A549 (cell line): ENCODE data around the gene TOR1B. TPM values are rescaled to one million over a fixed set of nuclear protein-coding genes. Genes with fewer than 3 reads are reported as not detected.
A peak's percentile ranks its signal among the peaks of the same experiment; 100 is the strongest.
"Not testable (repeated sequence)": the region's sequence is repeated elsewhere in the genome, so short reads cannot be mapped to it uniquely, and the experiment has no call there.

ENCODE experiments used
- ATAC-seq, 2 experiments: fragments of 200-7000 bp in 1 of 2; fragments of >200 bp in 1 of 2; cut with Nextera tagmentation in 1 of 2; cut with Tn5 transposase in 1 of 2; 3 replicates each; pipeline versions ENCODE4 v1.8.0 to v1.9.1; 2018 to 2020; ENCODE audit warnings: mild to moderate bottlenecking in 1 of 2, moderate library complexity in 1 of 2
- CTCF ChIA-PET: fragments of 300-600 bp; sonication (Branson Sonifier 250); formaldehyde crosslinking; extraction: SDS; loops from one replicate; lab custom pipeline; 2021; ENCODE audit warnings: antibody characterized with exemption, inconsistent platforms; lab: Yijun Ruan, JAX
- POLR2A ChIA-PET: fragments of 350-600 bp; formaldehyde crosslinking; extraction: SDS; loops from one replicate; lab custom pipeline; 2021; ENCODE audit warnings: antibody characterized with exemption, inconsistent platforms; lab: Yijun Ruan, JAX
- DNase-seq, 2 experiments: peaks; one replicate each; pipeline versions ENCODE4 v3.0.0 to v3.0.0-alpha.2; 2011 to 2016; ENCODE audit warnings: low read depth in 1 of 2, low spot score in 1 of 2
- FAIRE-seq: peaks from 2 replicates; lab custom pipeline; 2011; peaks lifted over from hg19 to GRCh38; lab: Jason Lieb, UNC
- H3K27ac ChIP-seq, 2 experiments: fragments of >200 bp; sonication (Bioruptor Twin); formaldehyde crosslinking; 3 replicates each; pipeline ENCODE4 v1.5.1; 2016 to 2017
- H3K4me1 ChIP-seq: fragments of >200 bp; sonication (Bioruptor Twin); formaldehyde crosslinking; 3 replicates; pipeline ENCODE4 v1.6.1; 2016
- H3K4me2 ChIP-seq: fragments of >200 bp; sonication (Bioruptor Twin); formaldehyde crosslinking; 3 replicates; pipeline ENCODE4 v1.6.1; 2016
- H3K4me3 ChIP-seq: fragments of >200 bp; sonication (Bioruptor Twin); formaldehyde crosslinking; 3 replicates; pipeline ENCODE4 v1.5.1; 2016
- H3K9me3 ChIP-seq: fragments of >200 bp; sonication (Bioruptor Twin); formaldehyde crosslinking; 3 replicates; pipeline ENCODE4 v1.6.1; 2016
- CBX8 ChIP-seq: fragments of 200-600 bp; sonication (generic); IDR thresholded peaks from 2 replicates; pipeline ENCODE4 v1.6.1; 2016
- CEBPB ChIP-seq, 2 experiments: fragments of >200 bp in 1 of 2; sonication (Bioruptor Twin) in 1 of 2; formaldehyde crosslinking in 1 of 2; IDR thresholded peaks; 2 replicates each; pipeline ENCODE4 v1.6.1; 2012 to 2016
- CHD2 ChIP-seq: fragments of 150-350 bp; IDR thresholded peaks from 2 replicates; pipeline ENCODE4 v1.6.1; 2014; ENCODE audit warnings: low read length; ENCODE audit not compliant: partially characterized antibody
- EHF ChIP-seq: fragments of 250-450 bp; sonication (Bioruptor Pico); IDR thresholded peaks from 2 replicates; pipeline ENCODE4 v1.5.0; 2020; ENCODE audit warnings: mild to moderate bottlenecking
- EHMT2 ChIP-seq: fragments of 200-600 bp; sonication (generic); IDR thresholded peaks from 2 replicates; pipeline ENCODE4 v1.6.1; 2016; ENCODE audit warnings: antibody characterized with exemption, low read depth, mild to moderate bottlenecking, moderate library complexity
- FOSB ChIP-seq: fragments of 250-450 bp; sonication (Bioruptor Pico); IDR thresholded peaks from 2 replicates; pipeline ENCODE4 v1.5.0; 2020; ENCODE audit warnings: mild to moderate bottlenecking, moderate library complexity
- GATA3 ChIP-seq: IDR thresholded peaks from 2 replicates; pipeline ENCODE4 v1.6.1; 2012; ENCODE audit warnings: borderline replicate concordance
- HEYL ChIP-seq: fragments of 250-450 bp; sonication (Bioruptor Pico); IDR thresholded peaks from 2 replicates; pipeline ENCODE4 v1.8.0; 2021; ENCODE audit warnings: mild to moderate bottlenecking, moderate library complexity
- HOXA7 ChIP-seq: fragments of 250-450 bp; sonication (Bioruptor Pico); IDR thresholded peaks from 2 replicates; pipeline ENCODE4 v1.5.0; 2020; ENCODE audit warnings: mild to moderate bottlenecking, moderate library complexity
- HOXB13 ChIP-seq: fragments of 250-450 bp; sonication (Bioruptor Pico); IDR thresholded peaks from 2 replicates; pipeline ENCODE4 v1.5.0; 2020; ENCODE audit warnings: low read depth, mild to moderate bottlenecking, moderate library complexity
- HOXB5 ChIP-seq: fragments of 250-450 bp; sonication (Bioruptor Pico); IDR thresholded peaks from 2 replicates; pipeline ENCODE4 v1.5.0; 2020; ENCODE audit warnings: mild to moderate bottlenecking, moderate library complexity
- KDM5A ChIP-seq: fragments of 200-600 bp; sonication (generic); IDR thresholded peaks from 2 replicates; pipeline ENCODE4 v1.6.1; 2016; ENCODE audit warnings: antibody characterized with exemption, mild to moderate bottlenecking
- TFCP2L1 ChIP-seq: fragments of 250-450 bp; sonication (Bioruptor Pico); IDR thresholded peaks from 2 replicates; pipeline ENCODE4 v1.5.0; 2021; ENCODE audit warnings: mild to moderate bottlenecking
- ZSCAN20 ChIP-seq: fragments of 250-450 bp; sonication (Bioruptor Pico); IDR thresholded peaks from 2 replicates; pipeline ENCODE4 v1.8.0; 2022; ENCODE audit warnings: mild to moderate bottlenecking, moderate library complexity
- WGBS: methylation state at CpG from one replicate; pipeline ENCODE4 v1.1.6; 2017; ENCODE audit errors: missing lambda C conversion rate; 5-methylcytosine and 5-hydroxymethylcytosine counted together
- polyA plus RNA-seq, 4 experiments: library from polyadenylated mRNA; depleted of rRNA in 3 of 4; stranded (reverse); fragments of >200 nt; fragmentation: RNase III in 1 of 4; extraction: RNeasy Plus Mini Kit Qiagen cat#74134 plus additional on column Dnase treatment in 1 of 4; gene quantifications; 2 replicates in 3 of 4; 3 replicates in 1 of 4; pipeline ENCODE4 v1.2.3, GENCODE V29; 2011 to 2017
- TF ChIP-seq, protein P1 (sequence below): fragments of 200-600 bp; sonication (generic); IDR thresholded peaks from 2 replicates; pipeline ENCODE4 v1.6.1; 2016; ENCODE audit warnings: antibody characterized with exemption, mild to moderate bottlenecking, moderate library complexity
- TF ChIP-seq, protein P2 (sequence below): fragments of 250-450 bp; sonication (Bioruptor Pico); IDR thresholded peaks from 2 replicates; pipeline ENCODE4 v1.5.0; 2020; ENCODE audit warnings: low read depth, mild to moderate bottlenecking, moderate library complexity
- TF ChIP-seq, protein P3 (sequence below): fragments of 450-650 bp; IDR thresholded peaks from 2 replicates; pipeline ENCODE4 v1.6.1; 2014; ENCODE audit warnings: antibody characterized with exemption
- TF ChIP-seq, protein P4 (sequence below): IDR thresholded peaks from 2 replicates; pipeline ENCODE4 v1.6.1; 2012; ENCODE audit warnings: low read depth, borderline replicate concordance
- TF ChIP-seq, protein P5 (sequence below): fragments of >200 bp; sonication (Bioruptor Twin); formaldehyde crosslinking; IDR thresholded peaks from 3 replicates; pipeline ENCODE4 v1.5.1; 2016

The TOR1B gene
- polyA plus RNA-seq, 2 of the 4 experiments (the other 2 are of a cell fraction) = 24.9 to 32.4 TPM

DNA sequence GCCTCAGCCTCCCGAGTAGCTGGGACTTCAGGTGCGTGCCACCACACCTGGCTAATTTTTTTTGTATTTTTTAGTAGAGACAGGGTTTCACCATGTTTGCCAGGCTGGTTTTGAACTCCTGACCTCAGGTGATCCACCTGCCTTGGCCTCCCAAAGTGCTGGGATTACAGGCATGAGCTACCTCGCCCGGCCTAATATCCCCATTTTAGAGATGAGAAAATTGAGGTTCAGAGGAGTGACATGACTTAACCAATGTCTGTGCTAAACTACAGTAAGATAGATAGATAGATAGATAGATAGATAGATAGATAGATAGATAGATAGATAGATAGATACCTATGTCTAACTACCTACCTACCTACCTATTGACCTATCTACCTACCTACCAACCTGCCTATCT is 26.9 kb upstream of the TOR1B start:
- H3K4me3 ChIP-seq, FAIRE-seq, H3K9me3 ChIP-seq, ATAC-seq, DNase-seq: not testable (repeated sequence)
- H3K27ac ChIP-seq = peak overlapping the region; percentile 88 to 89
- CTCF ChIA-PET = interaction anchor here (1.2 to 26.1 kb wide), 10 partner anchors 8 to 637 kb away, joined by 3 to 1179 read pairs (median 6); partner anchors contain the start of gene PTGES
- POLR2A ChIA-PET = interaction anchor here (1.1 to 3.5 kb wide), 4 partner anchors 14 to 39 kb away, joined by 5 to 26 read pairs (median 14); partner anchors contain the start of gene PTGES
- H3K4me1 ChIP-seq = peaks cover 61% of the 10 kb centered on the region
- H3K4me2 ChIP-seq = peak overlapping the region; percentile 73; the same call in 1 of the 3 replicates
- WGBS = 99% methylated on average over 4 of the region's 4 CpGs
- TF ChIP-seq HOXA7 = 0 out of 2 replicates have a peak, but pooled peaks have one; percentile 32

DNA sequence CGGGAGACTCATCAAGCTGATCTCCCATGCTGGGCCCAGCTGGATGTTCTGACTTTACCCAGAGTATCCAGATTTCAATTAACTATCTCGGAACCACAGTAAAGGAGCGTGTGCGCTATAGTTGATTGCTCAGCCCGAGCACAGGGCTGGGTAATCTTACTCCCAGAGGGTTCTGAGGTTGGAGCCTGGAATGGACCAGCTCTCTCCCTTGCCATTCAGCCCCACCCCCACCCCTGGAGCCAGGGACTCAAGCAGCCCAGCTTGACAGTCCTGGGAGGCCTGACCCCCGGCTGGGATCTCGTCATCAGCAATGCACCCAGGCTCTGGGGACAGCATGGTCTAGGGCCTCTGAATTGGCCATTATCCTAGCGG is 26.4 kb upstream of the TOR1B start:
- Histone ChIP-seq H3K9me3 (no peaks in the 10 kb centered on the region), H3K4me1 (peaks cover 61% of the 10 kb centered on the region), H3K4me2 (peak overlapping the region; percentile 73), H3K4me3 (0 out of 3 replicates have a peak overlapping the region, but pooled peaks have one; percentile 11), H3K27ac (peak overlapping the region; percentile 88 to 89)
- CTCF ChIA-PET = interaction anchor here (0.9 to 26.1 kb wide), 20 partner anchors 9 to 645 kb away, joined by 3 to 1179 read pairs (median 4); partner anchors contain the start of genes ASB6 and PTGES
- WGBS = 85% methylated on average over 6 of the region's 8 CpGs
- POLR2A ChIA-PET = interaction anchor here (0.6 to 3.5 kb wide), 13 partner anchors 9 to 39 kb away, joined by 3 to 27 read pairs (median 5); partner anchors contain the start of gene PTGES
- no peak for FAIRE-seq
- TF ChIP-seq TFCP2L1 (no peak), HOXB5 (CRISPR knock-in tag) (0 out of 2 replicates have a peak, but pooled peaks have one; percentile 23), HOXB13 (CRISPR knock-in tag) (0 out of 2 replicates have a peak, but pooled peaks have one; percentile 43), EHF (peak; percentile 39; the same call in 1 of the 2 replicates), HEYL (CRISPR knock-in tag) (no peak), GATA3 (no peak), KDM5A (no peak)
- TF ChIP-seq, protein P1, sequence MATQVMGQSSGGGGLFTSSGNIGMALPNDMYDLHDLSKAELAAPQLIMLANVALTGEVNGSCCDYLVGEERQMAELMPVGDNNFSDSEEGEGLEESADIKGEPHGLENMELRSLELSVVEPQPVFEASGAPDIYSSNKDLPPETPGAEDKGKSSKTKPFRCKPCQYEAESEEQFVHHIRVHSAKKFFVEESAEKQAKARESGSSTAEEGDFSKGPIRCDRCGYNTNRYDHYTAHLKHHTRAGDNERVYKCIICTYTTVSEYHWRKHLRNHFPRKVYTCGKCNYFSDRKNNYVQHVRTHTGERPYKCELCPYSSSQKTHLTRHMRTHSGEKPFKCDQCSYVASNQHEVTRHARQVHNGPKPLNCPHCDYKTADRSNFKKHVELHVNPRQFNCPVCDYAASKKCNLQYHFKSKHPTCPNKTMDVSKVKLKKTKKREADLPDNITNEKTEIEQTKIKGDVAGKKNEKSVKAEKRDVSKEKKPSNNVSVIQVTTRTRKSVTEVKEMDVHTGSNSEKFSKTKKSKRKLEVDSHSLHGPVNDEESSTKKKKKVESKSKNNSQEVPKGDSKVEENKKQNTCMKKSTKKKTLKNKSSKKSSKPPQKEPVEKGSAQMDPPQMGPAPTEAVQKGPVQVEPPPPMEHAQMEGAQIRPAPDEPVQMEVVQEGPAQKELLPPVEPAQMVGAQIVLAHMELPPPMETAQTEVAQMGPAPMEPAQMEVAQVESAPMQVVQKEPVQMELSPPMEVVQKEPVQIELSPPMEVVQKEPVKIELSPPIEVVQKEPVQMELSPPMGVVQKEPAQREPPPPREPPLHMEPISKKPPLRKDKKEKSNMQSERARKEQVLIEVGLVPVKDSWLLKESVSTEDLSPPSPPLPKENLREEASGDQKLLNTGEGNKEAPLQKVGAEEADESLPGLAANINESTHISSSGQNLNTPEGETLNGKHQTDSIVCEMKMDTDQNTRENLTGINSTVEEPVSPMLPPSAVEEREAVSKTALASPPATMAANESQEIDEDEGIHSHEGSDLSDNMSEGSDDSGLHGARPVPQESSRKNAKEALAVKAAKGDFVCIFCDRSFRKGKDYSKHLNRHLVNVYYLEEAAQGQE = no peak
- TF ChIP-seq, protein P2, sequence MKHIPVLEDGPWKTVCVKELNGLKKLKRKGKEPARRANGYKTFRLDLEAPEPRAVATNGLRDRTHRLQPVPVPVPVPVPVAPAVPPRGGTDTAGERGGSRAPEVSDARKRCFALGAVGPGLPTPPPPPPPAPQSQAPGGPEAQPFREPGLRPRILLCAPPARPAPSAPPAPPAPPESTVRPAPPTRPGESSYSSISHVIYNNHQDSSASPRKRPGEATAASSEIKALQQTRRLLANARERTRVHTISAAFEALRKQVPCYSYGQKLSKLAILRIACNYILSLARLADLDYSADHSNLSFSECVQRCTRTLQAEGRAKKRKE (CRISPR knock-in tag) = no peak
- TF ChIP-seq, all 56 proteins: peak for 3
- ATAC-seq = peak in 1 of 2 experiments; percentile 26; a peak in 4 of 6 replicates
- DNase-seq = no peak

DNA sequence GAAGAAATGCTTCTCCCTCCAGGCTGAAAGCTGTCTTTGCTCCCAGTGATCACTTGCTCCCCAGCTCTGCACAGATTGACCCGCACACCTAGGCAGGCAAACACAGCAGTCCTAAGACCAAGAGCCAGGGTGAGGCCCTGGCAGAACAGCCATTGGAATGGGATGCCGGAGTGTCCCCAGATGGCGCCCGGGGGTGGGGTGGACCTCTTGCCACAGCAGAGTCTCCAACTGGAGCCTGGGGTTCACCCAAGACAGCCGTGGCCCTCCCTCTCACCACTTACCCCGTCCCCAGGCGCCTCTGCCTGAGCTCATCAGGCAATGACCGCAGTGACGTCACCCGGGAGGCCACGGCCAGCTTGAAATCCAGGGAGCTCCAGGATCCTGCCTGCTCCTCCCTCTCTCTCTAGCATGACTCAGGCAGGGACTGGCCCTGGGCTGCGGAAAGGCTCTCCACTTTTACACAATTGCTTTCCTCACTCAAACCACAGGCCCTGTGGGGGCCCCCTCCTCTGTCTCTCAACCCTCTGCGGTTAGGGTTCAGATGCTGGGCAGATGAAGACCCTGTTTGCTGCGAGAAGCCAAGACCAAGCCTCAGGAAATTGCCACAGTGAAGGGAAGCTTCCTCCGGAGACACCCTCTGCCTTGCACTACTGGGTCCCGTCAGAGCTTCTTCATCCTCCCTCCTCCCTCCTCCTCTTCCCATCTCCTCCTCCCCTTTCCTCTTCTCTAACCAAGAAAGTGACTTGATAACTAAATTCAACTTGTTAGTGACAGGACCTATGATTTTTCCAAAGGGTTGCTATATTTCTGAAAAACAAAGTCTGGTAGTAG is 25.8 kb upstream of the TOR1B start:
- FAIRE-seq = no peak
- Histone ChIP-seq H3K4me3 (0 out of 3 replicates have a peak overlapping the region, but pooled peaks have one; percentile 11), H3K4me2 (peak overlapping the region; percentile 73), H3K4me1 (peaks cover 66% of the 10 kb centered on the region), H3K27ac (peak overlapping the region; percentile 88 to 89), H3K9me3 (no peaks in the 10 kb centered on the region)
- ChIA-PET POLR2A (interaction anchor here (0.5 to 3.5 kb wide), 15 partner anchors 10 to 311 kb away, joined by 3 to 27 read pairs (median 5); partner anchors contain the start of gene PTGES), CTCF (interaction anchor here (0.8 to 26.1 kb wide), 19 partner anchors 9 to 659 kb away, joined by 3 to 1179 read pairs (median 4); partner anchors contain the start of genes ASB6 and PTGES)
- peak; percentile 96 to 99 for DNase-seq
- WGBS = 4% methylated on average over 6 of the region's 16 CpGs
- ATAC-seq = peak; percentile 95 to 97
- TF ChIP-seq, protein P3, sequence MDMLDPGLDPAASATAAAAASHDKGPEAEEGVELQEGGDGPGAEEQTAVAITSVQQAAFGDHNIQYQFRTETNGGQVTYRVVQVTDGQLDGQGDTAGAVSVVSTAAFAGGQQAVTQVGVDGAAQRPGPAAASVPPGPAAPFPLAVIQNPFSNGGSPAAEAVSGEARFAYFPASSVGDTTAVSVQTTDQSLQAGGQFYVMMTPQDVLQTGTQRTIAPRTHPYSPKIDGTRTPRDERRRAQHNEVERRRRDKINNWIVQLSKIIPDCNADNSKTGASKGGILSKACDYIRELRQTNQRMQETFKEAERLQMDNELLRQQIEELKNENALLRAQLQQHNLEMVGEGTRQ = no peak
- TF ChIP-seq CHD2 (no peak), CBX8 (no peak), CEBPB (IDR thresholded peaks at IDR 0.05) (peak; percentile 24 to 59; a peak in 2 of 4 replicates), HEYL (CRISPR knock-in tag) (no peak), HOXB5 (CRISPR knock-in tag) (0 out of 2 replicates have a peak, but pooled peaks have one; percentile 5), ZSCAN20 (CRISPR knock-in tag) (no peak; the same call in 1 of the 2 replicates), FOSB (no peak), EHF (peak; percentile 61; the same call in 1 of the 2 replicates), EHMT2 (no peak)
- TF ChIP-seq, protein P4, sequence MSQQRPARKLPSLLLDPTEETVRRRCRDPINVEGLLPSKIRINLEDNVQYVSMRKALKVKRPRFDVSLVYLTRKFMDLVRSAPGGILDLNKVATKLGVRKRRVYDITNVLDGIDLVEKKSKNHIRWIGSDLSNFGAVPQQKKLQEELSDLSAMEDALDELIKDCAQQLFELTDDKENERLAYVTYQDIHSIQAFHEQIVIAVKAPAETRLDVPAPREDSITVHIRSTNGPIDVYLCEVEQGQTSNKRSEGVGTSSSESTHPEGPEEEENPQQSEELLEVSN = no peak
- TF ChIP-seq, protein P5, sequence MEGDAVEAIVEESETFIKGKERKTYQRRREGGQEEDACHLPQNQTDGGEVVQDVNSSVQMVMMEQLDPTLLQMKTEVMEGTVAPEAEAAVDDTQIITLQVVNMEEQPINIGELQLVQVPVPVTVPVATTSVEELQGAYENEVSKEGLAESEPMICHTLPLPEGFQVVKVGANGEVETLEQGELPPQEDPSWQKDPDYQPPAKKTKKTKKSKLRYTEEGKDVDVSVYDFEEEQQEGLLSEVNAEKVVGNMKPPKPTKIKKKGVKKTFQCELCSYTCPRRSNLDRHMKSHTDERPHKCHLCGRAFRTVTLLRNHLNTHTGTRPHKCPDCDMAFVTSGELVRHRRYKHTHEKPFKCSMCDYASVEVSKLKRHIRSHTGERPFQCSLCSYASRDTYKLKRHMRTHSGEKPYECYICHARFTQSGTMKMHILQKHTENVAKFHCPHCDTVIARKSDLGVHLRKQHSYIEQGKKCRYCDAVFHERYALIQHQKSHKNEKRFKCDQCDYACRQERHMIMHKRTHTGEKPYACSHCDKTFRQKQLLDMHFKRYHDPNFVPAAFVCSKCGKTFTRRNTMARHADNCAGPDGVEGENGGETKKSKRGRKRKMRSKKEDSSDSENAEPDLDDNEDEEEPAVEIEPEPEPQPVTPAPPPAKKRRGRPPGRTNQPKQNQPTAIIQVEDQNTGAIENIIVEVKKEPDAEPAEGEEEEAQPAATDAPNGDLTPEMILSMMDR = no peak
- TF ChIP-seq, protein P2 (CRISPR knock-in tag) = no peak
